PC-9 (cell line): ENCODE measurements around the gene RYR3. TPM values are rescaled to one million over a fixed set of nuclear protein-coding genes. Genes with fewer than 3 reads are reported as not detected.

Experiments used
- BruUV-seq: library from RNA; stranded (reverse); fragments of 400-500 nt; replicated peaks from 2 replicates; lab custom pipeline; 2021; lab: Mats Ljungman, UMichigan
- CTCF ChIA-PET: fragments of 300-600 bp; sonication (Branson Sonifier 250); formaldehyde crosslinking; loops from one replicate; lab custom pipeline; 2022; ENCODE audit warnings: antibody characterized with exemption; lab: Charles Lee
- POLR2A ChIA-PET: fragments of 300-600 bp; sonication (Branson Sonifier 250); formaldehyde crosslinking; loops from one replicate; lab custom pipeline; 2022; ENCODE audit warnings: antibody characterized with exemption; ENCODE audit not compliant: unreplicated experiment; lab: Charles Lee
- DNase-seq, 2 experiments: peaks; one replicate each; pipeline versions ENCODE4 v3.0.0 to v3.0.0-alpha.2; 2015 to 2022; ENCODE audit warnings: mixed read lengths in 1 of 2
- H2AFZ ChIP-seq: fragments of 200-600 bp; sonication (generic); 2 replicates; pipeline ENCODE4 v1.8.1; 2017; ENCODE audit warnings: antibody characterized with exemption
- H3F3A ChIP-seq: fragments of 200-600 bp; sonication (generic); 2 replicates; pipeline ENCODE4 v1.8.1; 2017; ENCODE audit warnings: antibody characterized with exemption, mild to moderate bottlenecking, low read depth; ENCODE audit not compliant: insufficient read depth
- H3K27ac ChIP-seq: fragments of 200-600 bp; sonication (generic); 2 replicates; pipeline ENCODE4 v1.6.1; 2016; ENCODE audit warnings: mixed run types
- H3K27me3 ChIP-seq: fragments of 200-600 bp; sonication (generic); 2 replicates; pipeline ENCODE4 v1.6.1; 2016; ENCODE audit warnings: low read depth, mixed run types; ENCODE audit not compliant: insufficient read depth
- H3K36me3 ChIP-seq: fragments of 200-600 bp; sonication (generic); 2 replicates; pipeline ENCODE4 v1.6.1; 2016; ENCODE audit warnings: low read depth, mixed run types
- H3K4me1 ChIP-seq: fragments of 200-600 bp; sonication (generic); replicated peaks from 2 replicates; pipeline ENCODE4 v1.6.1; 2016; ENCODE audit warnings: mixed run types; ENCODE audit not compliant: insufficient read depth
- H3K4me2 ChIP-seq: fragments of 200-600 bp; sonication (generic); 2 replicates; pipeline ENCODE4 v1.6.1; 2017; ENCODE audit warnings: mixed run types
- H3K4me3 ChIP-seq: fragments of 200-600 bp; sonication (generic); 2 replicates; pipeline ENCODE4 v1.6.1; 2016; ENCODE audit warnings: mixed run types
- H3K79me2 ChIP-seq: fragments of 200-600 bp; sonication (generic); 2 replicates; pipeline ENCODE4 v1.6.1; 2017; ENCODE audit warnings: low read depth, mixed run types
- H3K9me2 ChIP-seq: fragments of 200-600 bp; sonication (generic); 2 replicates; pipeline ENCODE4 v1.8.1; 2017; ENCODE audit warnings: mild to moderate bottlenecking; ENCODE audit not compliant: insufficient read depth
- H3K9me3 ChIP-seq: fragments of 200-600 bp; sonication (generic); 2 replicates; pipeline ENCODE4 v1.8.1; 2016; ENCODE audit warnings: low read depth; ENCODE audit not compliant: insufficient read depth
- H4K20me1 ChIP-seq: fragments of 200-600 bp; sonication (generic); 2 replicates; pipeline ENCODE4 v1.8.1; 2017; ENCODE audit not compliant: insufficient read depth
- CTCF ChIP-seq: fragments of 200-600 bp; sonication (generic); conservative IDR thresholded peaks from 2 replicates; pipeline ENCODE4 v1.6.1; 2017; ENCODE audit warnings: mixed run types, antibody characterized with exemption, mild to moderate bottlenecking, moderate library complexity
- EZH2 ChIP-seq: fragments of 200-600 bp; sonication (generic); IDR thresholded peaks from 2 replicates; pipeline ENCODE4 v1.8.0; 2017; ENCODE audit warnings: antibody characterized with exemption, low read depth
- intact Hi-C: fragments of 100-400 bp; cut with micrococcal nuclease; formaldehyde crosslinking; loops from one replicate; pipeline ENCODE4 v1.10.0; 2022; ENCODE audit not compliant: unreplicated experiment
- total RNA-seq: library from RNA; stranded (reverse); gene quantifications from 2 replicates; pipeline ENCODE4 v1.2.3, GENCODE V29; 2021

The RYR3 gene
- total RNA-seq, 1 experiment from 2014 or later: 0.15 TPM

DNA sequence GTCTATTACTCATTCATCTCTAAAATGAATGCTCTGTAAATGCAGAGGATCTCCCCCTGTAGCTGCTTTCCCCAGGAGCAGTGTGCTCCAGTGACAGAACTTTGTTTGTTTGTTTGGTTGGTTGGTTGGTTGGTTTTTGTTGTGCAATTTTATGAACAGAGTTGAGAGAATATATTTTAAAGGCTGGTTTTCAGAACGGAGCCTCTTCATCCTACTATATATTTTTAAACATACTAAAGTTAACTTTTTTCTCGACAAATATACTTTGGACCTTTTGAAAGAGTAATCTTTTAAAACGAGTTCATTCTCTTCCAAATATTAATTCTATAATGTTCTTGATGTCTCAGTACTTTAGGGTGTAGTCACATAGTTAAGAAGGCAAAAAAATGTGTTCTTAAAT is 20.2 kb downstream of the RYR3 start:
- H3K4me1 ChIP-seq: no peaks in the 10 kb centered on the region
- POLR2A ChIA-PET: no interaction called here
- no peaks in the 10 kb centered on the region for H3K36me3 ChIP-seq
- DNase-seq: no peak
- no TSS peak for BruUV-seq
- H3K79me2 ChIP-seq: no peaks in the 10 kb centered on the region
- H3K9me2 ChIP-seq: no peaks in the 10 kb centered on the region
- intact Hi-C loops: no loop called here
- no peaks in the 10 kb centered on the region for H3K27me3 ChIP-seq
- no peak overlapping the region for H3K27ac ChIP-seq
- TF ChIP-seq CTCF (no peak), EZH2 (no peak)
- H3K9me3 ChIP-seq: no peaks in the 10 kb centered on the region
- no peak overlapping the region for H3K4me3 ChIP-seq
- no peak overlapping the region for H2AFZ ChIP-seq
- no peaks in the 10 kb centered on the region for H3F3A ChIP-seq
- no peak overlapping the region for H3K4me2 ChIP-seq
- CTCF ChIA-PET: interaction anchor here (0.6 kb wide), 1 partner anchor 70 kb away, joined by 3 read pairs; no protein-coding TSS in a partner anchor
- H4K20me1 ChIP-seq: no peaks in the 10 kb centered on the region

- POLR2A ChIA-PET: no interaction called here
- CTCF ChIA-PET: no interaction called here
Observed at GRCh38 chr15:33341953-33342352, 31.2 kb downstream of the RYR3 start.

DNA sequence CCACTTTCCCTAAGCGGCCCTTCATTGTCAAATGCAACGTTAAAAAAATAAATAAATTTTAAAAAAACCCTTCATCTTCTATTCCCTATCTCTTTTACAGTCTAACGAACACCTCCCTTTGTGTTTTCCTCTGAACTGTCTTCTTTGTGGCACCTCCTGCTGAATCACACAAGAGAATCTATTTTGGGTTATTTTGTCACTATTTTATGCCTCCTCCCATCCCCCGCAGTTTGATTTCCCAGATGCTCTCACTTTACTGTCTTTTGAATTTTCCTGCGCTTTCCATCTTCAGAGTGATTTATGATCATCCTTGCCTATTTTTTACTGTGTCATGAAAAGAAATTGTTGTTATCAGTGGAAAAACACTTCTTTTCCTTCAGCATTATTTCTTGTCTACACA is 32.5 kb downstream of the RYR3 start:
- Histone ChIP-seq H3K9me3 (no peaks in the 10 kb centered on the region), H3K27me3 (no peaks in the 10 kb centered on the region), H4K20me1 (no peaks in the 10 kb centered on the region), H3K36me3 (no peaks in the 10 kb centered on the region), H3K27ac (no peak overlapping the region), H2AFZ (no peak overlapping the region), H3K79me2 (no peaks in the 10 kb centered on the region), H3F3A (no peaks in the 10 kb centered on the region), H3K4me2 (no peak overlapping the region), H3K4me1 (no peaks in the 10 kb centered on the region), H3K4me3 (no peak overlapping the region), H3K9me2 (no peaks in the 10 kb centered on the region)
- DNase-seq: no peak
- TF ChIP-seq CTCF: no peak
- TF ChIP-seq EZH2: no peak
- BruUV-seq: no TSS peak
- POLR2A ChIA-PET: no interaction called here
- intact Hi-C loops: no loop called here
- CTCF ChIA-PET: no interaction called here

More at GRCh38 chr15:33341953-33342352, 31.2 kb downstream of the RYR3 start:
- Histone ChIP-seq H3K27ac (no peak overlapping the region), H3K27me3 (no peaks in the 10 kb centered on the region), H3K4me1 (no peaks in the 10 kb centered on the region), H3K9me3 (no peaks in the 10 kb centered on the region), H3K36me3 (no peaks in the 10 kb centered on the region), H3F3A (no peaks in the 10 kb centered on the region), H3K4me2 (no peak overlapping the region), H3K9me2 (no peaks in the 10 kb centered on the region), H4K20me1 (no peaks in the 10 kb centered on the region), H3K79me2 (no peaks in the 10 kb centered on the region), H3K4me3 (no peak overlapping the region), H2AFZ (no peak overlapping the region)
- TF ChIP-seq EZH2 (no peak), CTCF (no peak)
- intact Hi-C loops: no loop called here
- no TSS peak for BruUV-seq
- no peak for DNase-seq
